Skin of body (tissue), 2 donors: Measurements from ENCODE around the gene CASTOR1. TPM values are rescaled to one million over a fixed set of nuclear protein-coding genes. Genes with fewer than 3 reads are reported as not detected.
A peak's percentile ranks its signal among the peaks of the same experiment; 100 is the strongest.

Experiments
- DNase-seq: peaks from one replicate; lab custom pipeline; 2025; lab: John Stamatoyannopoulos, UW
- total RNA-seq: library from RNA; depleted of rRNA; stranded (reverse); fragments of >200 nt; gene quantifications from one replicate; pipeline ENCODE4 v1.2.3, GENCODE V29; 2014

The CASTOR1 gene
- total RNA-seq, 1 donor from 2014 or later, result 5.2 TPM

DNA sequence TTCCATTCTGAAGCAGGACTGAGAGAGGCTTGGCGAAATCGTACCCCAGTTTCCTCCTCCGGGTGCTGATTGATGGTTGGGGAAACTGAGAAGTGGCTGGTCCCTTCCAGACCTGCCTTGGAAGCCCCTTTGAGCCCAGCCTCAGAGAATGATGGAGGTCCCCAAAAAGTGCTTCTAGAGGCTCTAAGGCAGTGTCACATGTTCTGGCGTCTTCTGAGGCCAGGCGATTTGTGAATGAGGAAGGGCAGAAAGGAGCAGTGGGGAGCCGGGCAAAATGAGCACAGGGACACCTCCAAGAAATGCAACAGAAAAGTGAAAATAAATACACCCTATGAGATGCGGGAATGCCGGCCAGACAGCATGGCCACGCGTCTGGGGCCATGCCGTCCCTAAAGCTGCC lies 41.7 kb downstream of the CASTOR1 start:
- DNase-seq, result no peak

DNA sequence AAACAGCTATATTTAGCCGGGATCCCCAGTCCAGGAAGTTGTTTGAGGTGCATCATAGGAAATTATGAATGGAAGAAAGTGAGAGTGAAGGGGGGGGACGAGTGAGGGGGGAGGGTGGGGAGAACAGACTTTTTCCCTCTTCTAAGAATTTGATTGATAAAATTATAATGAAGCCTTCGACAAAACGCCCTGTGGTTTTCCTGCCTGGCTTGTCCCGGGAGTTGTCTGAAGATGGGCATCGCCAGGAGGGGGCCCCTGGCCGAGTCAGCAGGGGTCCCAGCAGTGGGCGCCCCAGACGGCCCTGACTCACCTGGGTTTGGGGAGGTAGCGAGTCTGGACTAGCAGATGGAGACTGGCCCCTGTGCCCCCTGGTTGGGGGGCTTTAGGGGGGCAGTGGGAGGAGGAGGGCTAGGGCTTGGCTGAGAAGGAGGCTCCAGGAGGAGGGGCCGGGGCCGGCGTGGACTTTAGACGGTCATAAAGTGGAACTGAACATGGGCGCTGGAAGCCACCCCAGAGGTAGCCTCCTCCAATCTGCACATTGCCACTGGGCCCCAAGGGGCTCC lies 42.4 kb downstream of the CASTOR1 start:
- DNase-seq, result no peak

DNA sequence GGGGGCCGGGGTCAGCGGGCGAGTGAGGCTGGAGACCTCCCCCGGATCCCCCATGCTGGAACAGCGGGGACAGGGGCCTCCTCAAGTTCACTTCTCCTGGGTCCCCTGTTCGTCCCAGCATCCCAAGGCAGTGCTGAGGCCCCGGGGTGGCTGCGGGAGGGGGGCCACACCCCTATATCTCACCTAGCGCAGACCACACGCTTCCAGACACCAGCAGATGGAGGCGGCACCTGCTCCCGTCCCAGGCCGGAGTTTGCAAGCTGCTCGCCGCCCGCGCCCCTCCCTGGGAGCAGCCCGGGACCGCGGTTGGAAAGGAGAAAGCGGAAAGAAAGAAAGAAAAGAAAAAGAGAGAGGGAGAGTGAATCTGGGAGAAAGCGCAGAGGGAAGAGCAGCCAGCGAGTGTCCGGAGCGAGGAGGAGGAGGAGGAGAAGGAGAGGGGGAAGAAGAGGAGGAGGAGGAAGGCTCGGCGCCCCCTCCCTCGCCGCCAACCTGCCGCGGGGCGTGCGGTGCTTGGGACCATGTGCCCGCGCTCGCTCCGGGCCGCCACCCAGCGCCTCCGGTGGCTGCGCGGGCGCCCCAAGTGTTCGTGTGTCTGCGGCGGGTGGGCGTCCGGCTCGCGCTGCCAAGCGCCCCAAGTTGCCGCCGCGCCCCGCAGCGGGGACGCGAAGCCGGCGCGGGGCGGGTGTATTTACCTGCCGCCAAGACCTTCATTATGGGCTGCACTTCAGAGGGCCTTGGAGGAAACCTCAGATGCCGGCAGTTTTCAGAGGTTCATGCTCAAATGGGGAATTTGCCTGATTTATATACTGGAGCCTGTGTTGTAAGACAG lies 43.1 kb downstream of the CASTOR1 start, which contains the start of gene LIF:
TSS of gene LIF (minus strand) at position 775 of the 829 bp plus-strand sequence. CDS start at position 711, 64 bp downstream.
- DNase-seq, result no peak

DNA sequence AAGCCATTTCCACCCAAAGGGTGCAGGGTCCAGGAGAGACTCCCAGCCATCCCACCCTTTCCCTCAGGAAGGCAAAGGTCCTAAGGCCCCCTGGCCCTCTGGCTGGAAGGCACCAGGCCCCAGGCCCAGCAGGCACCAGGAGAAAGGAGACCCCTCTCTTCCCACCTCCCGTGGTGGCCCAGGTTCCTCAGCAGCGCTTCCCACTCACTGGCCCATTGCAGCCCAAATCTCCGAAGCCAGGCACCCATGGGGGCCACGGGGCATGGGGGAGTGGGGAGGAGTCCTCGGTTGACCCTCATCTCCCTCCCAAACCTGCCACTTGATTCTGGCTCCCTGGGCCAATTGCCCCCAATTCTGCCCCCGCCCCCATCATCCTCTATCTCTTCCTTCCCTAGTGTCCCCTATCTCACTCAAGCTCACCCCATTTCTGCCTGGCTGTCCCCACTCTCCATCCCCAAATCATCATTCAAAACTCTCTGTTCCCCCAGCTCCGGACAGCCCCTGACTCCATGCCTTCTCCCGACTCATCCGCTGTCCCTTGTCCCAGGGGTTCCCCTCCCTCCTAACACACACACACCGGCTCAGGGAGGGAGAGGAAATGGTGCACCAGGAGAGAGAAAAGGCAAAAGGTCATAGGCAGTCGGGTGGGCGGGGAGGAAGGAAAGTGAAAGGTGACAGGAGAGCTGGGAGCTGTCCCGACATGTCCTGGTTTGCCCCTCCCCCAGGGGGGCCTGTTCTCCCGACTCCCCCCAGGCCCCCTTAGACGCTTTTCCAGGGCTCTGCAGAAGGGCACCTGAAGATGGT lies 43.9 kb downstream of the CASTOR1 start:
- DNase-seq, result no peak

DNA sequence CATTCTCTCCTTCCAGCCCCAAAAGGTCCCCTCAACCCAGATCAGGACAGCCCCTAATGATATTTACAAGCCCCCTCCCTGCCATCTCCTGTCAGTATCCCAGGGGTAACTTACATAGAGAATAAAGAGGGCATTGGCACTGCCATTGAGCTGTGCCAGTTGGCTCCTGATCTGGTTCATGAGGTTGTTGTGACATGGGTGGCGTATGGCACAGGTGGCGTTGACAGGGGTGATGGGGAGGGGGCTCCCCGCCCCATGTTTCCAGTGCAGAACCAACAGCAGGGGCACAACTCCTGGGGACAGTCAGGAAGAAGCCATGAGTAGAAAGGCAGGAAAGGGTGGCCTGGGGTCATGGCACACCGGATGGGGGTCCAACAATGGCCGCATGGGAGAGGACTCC lies 44.7 kb downstream of the CASTOR1 start:
- DNase-seq, result no peak

DNA sequence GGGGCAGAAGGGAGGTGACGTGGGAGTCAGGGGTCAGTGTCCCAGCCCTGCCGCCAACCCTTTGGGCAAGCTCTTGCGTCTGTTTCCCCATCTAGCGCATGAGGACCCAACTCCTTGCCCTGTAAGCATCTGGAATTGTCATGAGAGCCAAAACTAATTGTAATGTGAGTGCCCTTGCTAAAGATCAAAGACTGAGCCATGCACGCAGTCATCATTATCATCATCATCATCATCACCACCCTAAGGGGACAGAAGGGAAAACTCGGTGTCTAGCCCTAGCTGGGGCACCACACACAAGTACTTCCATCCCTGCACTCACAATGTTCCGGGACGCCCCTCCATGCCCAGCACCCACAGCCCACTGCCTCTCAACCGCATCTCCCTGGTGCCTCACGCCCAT lies 45.2 kb downstream of the CASTOR1 start:
- no peak for DNase-seq

DNA sequence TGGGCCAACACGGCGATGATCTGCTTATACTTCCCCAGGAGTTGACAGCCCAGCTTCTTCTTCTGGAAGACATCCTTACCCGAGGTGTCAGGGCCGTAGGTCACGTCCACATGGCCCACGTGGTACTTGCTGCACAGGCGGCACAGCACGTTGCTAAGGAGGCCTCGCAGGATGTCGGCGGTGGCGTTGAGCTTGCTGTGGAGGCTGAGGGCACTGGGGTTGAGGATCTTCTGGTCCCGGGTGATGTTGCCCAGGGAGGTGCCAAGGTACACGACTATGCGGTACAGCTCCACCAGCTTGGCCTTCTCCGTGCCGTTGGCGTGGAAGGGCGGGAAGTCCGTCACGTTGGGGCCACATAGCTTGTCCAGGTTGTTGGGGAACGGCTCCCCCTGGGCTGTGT lies 45.6 kb downstream of the CASTOR1 start:
- DNase-seq, result no peak

DNA sequence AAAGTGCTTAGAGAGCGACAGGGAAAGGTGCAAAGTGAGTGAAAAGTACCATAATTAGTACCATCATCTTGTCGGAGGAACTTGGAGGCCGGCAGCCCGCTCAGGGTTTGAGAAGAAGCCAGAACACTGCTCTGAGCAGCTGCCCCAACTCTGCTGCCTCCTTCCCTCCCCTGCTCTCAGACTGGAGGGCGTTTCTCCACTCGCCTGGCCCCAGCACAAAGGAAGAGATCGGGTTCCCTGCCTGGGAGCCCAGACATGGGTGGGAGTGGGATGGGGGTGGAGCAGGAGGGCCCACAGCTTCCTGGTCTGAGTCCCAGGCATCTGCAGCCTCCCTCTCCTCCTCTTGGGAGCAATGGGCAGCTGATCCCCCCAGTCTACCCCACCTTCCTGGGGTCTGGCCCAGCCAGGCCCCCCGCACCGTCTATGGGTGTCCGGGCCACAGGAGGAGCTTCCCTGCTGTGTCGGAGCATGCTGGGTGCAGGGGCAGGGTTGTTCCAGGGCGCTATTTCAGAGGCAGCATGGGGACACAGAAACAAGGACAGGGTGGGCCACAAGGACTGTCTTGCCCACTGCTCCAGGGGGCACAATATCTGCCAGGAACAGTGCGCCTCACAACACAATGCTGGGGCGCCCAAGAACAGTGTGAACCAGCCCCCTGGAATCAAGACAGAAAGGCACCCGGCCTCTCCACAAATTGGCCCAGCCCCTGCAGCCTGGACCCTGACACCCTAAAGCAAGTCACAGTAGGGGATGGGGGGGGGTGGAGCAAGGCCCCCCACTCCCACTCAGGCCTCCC lies 47.5 kb downstream of the CASTOR1 start:
- no peak for DNase-seq

DNA sequence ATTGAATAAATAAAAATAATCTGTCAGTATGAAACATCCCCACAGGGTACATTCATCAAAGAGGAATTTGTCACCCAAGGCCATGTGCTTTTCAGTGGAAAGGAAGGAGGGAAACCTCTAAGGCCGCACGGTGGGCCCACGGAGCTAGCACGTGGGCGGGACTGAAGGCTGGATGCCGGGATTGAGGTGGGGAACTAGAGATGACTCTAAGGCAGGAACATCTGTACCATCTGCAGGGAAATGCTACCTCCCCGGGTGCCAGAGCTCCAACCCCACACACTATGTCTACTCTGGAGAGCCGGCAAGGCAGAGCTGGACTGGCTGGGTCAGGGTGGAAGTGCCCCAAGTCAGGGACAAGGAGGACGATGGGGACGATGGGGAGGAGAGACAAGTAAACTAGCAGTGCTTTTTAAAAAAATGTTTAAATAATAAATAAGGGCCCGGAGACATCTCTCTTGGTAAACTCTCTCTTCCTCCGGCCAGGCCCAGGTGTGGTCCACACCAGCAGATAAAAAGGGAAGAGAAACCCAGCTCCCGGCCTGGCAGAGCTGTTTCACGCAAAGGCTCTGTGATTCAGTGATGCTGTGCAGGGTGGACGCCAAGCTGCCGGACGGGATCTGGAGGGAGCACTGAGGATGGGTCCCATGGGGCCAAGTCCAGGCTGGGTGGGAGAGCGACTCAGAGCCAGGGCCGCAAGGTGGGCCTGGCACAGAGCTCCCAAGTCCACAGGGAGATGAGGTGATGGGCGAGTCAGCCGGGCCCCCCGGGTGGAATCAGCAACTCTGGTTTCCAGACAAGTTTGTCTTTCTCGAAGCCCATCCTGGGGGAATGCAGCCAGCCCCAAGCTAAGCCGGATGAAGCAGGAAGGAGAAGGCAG lies 48.5 kb downstream of the CASTOR1 start:
- no peak for DNase-seq

DNA sequence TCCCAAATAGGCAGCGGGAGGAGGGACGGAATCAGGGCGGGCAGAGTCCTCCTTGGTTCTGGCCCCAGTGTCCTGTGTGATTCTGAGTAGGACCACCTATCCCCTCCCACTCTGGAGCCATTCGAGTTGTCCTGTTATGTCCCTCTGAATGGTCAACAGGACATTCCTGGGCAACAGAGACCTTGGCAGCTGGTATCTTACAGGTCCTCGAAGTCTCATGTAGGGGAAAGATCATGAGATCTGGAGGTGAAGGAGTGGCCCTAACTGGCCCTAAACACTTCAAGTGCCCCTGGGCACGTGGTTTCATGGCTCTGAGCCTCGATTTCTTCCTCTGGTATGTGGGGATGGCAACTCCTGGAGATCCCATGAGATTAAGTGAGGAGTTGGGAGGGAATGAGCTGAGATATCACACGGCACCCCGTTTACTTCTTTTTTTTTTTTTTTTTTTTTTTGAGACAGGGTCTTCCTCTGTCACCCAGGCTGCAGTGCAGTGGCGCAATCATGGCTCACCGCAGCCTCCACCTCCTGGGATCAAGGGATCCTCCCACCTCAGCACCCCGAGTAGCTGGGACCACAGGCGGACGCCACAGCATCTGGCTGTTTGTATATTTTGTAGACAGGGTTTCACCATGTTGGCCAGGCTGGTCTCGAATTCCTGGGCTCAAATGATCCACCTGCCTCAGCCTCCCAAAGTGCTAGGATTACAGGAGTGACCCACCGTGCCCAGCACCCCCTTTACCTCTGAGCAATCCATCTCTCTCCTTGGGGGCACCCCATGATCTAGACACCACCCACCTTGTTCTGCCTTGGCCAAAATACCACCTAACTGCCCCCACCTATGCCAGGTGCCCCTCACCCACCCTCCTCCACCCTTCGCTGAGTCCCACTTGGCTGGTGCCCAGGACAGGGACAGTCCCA lies 49.6 kb downstream of the CASTOR1 start:
- DNase-seq, result no peak

DNA sequence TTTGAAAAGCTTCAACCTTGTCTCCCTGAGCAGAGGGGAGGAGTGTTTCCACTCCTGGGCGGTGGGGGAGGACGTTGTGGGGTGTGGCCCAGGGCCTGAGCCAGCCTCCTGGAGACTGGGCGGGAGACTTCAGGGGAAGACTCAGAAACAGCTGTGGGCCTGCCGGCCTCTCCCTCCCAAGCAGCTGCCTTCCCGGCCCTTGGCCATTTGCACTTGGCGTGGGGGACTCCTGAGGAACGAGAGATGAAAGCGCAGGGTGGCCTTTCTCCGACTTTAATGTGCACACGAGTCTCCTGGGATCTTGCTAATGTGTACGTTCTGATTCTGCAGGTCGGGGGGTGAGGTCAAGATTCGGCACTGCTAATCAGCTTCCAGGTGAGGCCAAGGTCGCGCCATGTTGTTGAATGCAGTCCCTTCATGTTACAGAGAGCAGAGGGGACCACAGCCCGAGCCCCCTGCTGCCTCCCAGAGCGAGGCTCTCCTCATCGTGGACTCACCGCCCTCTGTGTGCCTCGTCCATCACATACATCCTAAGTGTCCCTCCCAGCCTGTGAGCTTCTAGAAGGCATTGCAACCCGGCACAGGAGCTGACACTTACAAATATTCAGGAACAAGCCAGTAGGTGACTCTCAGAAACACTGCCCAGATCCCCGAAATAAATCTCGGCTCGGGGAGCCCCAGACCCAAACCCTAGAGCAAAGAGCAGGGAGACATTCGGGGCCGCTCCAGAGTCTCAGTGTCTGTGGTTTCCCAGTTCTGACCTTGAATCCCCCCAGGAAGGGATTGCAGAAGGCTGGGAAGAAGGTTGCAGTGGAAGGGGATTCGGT lies 50.4 kb downstream of the CASTOR1 start:
- peak; percentile 20 for DNase-seq

DNA sequence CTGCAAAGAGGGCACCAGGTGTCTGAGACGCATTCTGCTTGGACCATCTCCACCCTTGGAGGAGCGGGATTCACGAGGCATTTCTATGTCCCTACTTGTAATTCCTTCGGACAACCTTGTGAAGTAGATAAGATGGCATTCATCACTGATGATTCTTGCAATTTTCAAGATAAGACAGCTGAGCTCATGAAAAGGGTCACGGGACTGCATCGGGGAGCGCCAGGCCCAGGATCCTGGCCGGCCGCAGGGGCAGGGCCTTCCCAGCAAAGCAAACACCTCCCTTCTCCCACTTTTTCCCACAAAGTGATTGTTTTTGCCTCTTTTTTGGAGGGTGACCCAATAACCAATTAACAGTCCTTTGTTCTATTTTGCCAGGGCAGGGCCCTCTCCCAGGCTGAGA lies 51.2 kb downstream of the CASTOR1 start:
- DNase-seq, result no peak

DNA sequence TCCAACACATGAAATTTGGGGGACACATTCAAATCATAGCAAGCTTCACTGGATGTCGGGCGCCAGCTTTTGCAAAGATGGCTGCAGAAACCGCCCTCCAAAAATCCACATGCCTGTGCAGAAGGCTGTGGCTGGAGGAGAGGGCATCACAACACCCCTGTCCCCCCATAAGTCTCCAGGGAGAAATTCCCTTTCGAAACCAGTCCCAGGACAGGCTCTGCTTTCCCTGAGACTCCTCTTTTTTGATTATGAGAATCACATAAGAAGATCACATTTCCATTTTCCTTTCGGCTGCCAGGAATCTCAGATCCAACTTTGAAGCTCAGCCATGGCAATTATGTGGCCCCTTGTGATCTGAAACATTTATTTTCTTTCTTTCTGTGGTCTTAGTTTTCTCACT lies 52.4 kb downstream of the CASTOR1 start:
- no peak for DNase-seq

DNA sequence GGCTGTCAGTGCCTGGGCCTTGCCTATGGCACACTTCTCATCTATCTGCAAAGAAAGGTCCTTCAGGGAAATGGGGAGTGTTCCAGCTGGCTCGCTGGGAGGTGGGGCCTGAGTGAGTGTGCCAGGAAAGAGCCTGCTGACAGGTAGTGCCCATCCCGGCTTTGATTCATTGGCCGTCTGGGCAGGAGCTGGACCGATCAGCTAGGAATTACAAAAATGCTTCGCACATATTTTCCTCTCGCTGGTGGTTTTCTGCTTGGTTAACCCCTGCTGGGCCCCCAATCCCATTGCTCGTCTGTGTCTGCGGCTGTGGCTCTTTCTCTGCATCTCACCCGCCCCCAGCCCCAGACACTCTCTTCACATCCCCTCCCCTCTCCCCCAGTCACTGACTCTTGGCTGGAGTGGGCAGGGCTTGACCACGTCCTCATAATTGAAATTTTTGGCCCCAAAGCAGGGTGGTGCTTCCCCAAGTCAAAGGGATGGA lies 53.6 kb downstream of the CASTOR1 start:
- DNase-seq, result no peak
